Brain pericyte (primary cell): ENCODE data around the gene TNFAIP8L3.
A peak's percentile ranks its signal among the peaks of the same experiment; 100 is the strongest.
"Not testable (repeated sequence)": the region's sequence is repeated elsewhere in the genome, so short reads cannot be mapped to it uniquely, and the experiment has no call there.

Source experiments
- DNase-seq: peaks from one replicate; pipeline ENCODE4 v3.0.0-alpha.2; 2012; ENCODE audit warnings: low read depth, low spot score

The TNFAIP8L3 gene

GRCh38 chr15:51094606-51095569 is at the start of gene TNFAIP8L3:
TSS of gene TNFAIP8L3 (minus strand) at chr15:51094906. CDS start at chr15:51094595, 311 bp downstream.
- no peak for DNase-seq

- no peak for DNase-seq
Measured at GRCh38 chr15:51144021-51144532, 49.4 kb upstream of the TNFAIP8L3 start.

- DNase-seq: not testable (repeated sequence)
Measured at GRCh38 chr15:51140347-51140746, 45.6 kb upstream of the TNFAIP8L3 start.

- no peak for DNase-seq
Measured at GRCh38 chr15:51139091-51139490, 44.4 kb upstream of the TNFAIP8L3 start.

- no peak for DNase-seq
Measured at GRCh38 chr15:51137880-51138430, 43.2 kb upstream of the TNFAIP8L3 start.

- DNase-seq: no peak
Measured at GRCh38 chr15:51137024-51137423, 42.3 kb upstream of the TNFAIP8L3 start.

- no peak for DNase-seq
Measured at GRCh38 chr15:51135276-51135675, 40.6 kb upstream of the TNFAIP8L3 start.

GRCh38 chr15:51134416-51135199 is 39.9 kb upstream of the TNFAIP8L3 start:
- DNase-seq: no peak

- DNase-seq: no peak
Measured at GRCh38 chr15:51133140-51133765, 38.5 kb upstream of the TNFAIP8L3 start.

- peak; percentile 93 for DNase-seq
Measured at GRCh38 chr15:51132384-51133139, 37.9 kb upstream of the TNFAIP8L3 start.

GRCh38 chr15:51131596-51132290 is 37.0 kb upstream of the TNFAIP8L3 start:
- no peak for DNase-seq

GRCh38 chr15:51130344-51130743 is 35.6 kb upstream of the TNFAIP8L3 start:
- DNase-seq: no peak

GRCh38 chr15:51129535-51130188 is 35.0 kb upstream of the TNFAIP8L3 start:
- DNase-seq: no peak

- DNase-seq: no peak
Measured at GRCh38 chr15:51128701-51129100, 34.0 kb upstream of the TNFAIP8L3 start.

GRCh38 chr15:51126842-51127241 is 32.1 kb upstream of the TNFAIP8L3 start:
- no peak for DNase-seq

GRCh38 chr15:51123002-51123401 is 28.3 kb upstream of the TNFAIP8L3 start:
- not testable (repeated sequence) for DNase-seq

GRCh38 chr15:51121631-51122225 is 27.0 kb upstream of the TNFAIP8L3 start:
- no peak for DNase-seq

GRCh38 chr15:51121118-51121517 is 26.4 kb upstream of the TNFAIP8L3 start:
- no peak for DNase-seq

GRCh38 chr15:51119120-51119519 is 24.4 kb upstream of the TNFAIP8L3 start:
- no peak for DNase-seq
